AG08395 (cell line): ENCODE data around the gene KCTD16.

Experiments
- DNase-seq: peaks from one replicate; pipeline ENCODE4 v3.0.0; 2012; ENCODE audit warnings: mixed read lengths, low spot score

The KCTD16 gene

GRCh38 chr5:144166696-144167095 is 4.0 kb upstream of the KCTD16 start:
- DNase-seq = no peak

GRCh38 chr5:144167998-144168397 is 2.7 kb upstream of the KCTD16 start:
- no peak for DNase-seq

GRCh38 chr5:144169904-144170275 is 783 bp upstream of the KCTD16 start:
- DNase-seq = no peak

GRCh38 chr5:144173766-144174165 is 3.1 kb downstream of the KCTD16 start:
- no peak for DNase-seq

GRCh38 chr5:144177548-144177947 is 6.9 kb downstream of the KCTD16 start:
- DNase-seq = no peak

- no peak for DNase-seq
These were observed 8.6 kb downstream of the KCTD16 start for GRCh38 chr5:144179226-144179625.

- peak; percentile 37 for DNase-seq
These were observed 12.7 kb downstream of the KCTD16 start for GRCh38 chr5:144183254-144183889.

- peak; percentile 83 for DNase-seq
These were observed 17.1 kb downstream of the KCTD16 start for GRCh38 chr5:144187699-144188294.

- no peak for DNase-seq
These were observed 19.2 kb downstream of the KCTD16 start for GRCh38 chr5:144189800-144190429.

- no peak for DNase-seq
These were observed 20.9 kb downstream of the KCTD16 start for GRCh38 chr5:144191531-144191930.

- peak; percentile 53 for DNase-seq
These were observed 21.3 kb downstream of the KCTD16 start for GRCh38 chr5:144191998-144192397.

- no peak for DNase-seq
These were observed 22.0 kb downstream of the KCTD16 start for GRCh38 chr5:144192661-144193060.

GRCh38 chr5:144194144-144194543 is 23.5 kb downstream of the KCTD16 start:
- no peak for DNase-seq

GRCh38 chr5:144195448-144195847 is 24.8 kb downstream of the KCTD16 start:
- DNase-seq = no peak

- DNase-seq = no peak
These were observed 25.9 kb downstream of the KCTD16 start for GRCh38 chr5:144196612-144197011.

- peak; percentile 7 for DNase-seq
These were observed 27.7 kb downstream of the KCTD16 start for GRCh38 chr5:144198386-144198785.

GRCh38 chr5:144201588-144201987 is 30.9 kb downstream of the KCTD16 start:
- DNase-seq = no peak

GRCh38 chr5:144202072-144202471 is 31.4 kb downstream of the KCTD16 start:
- DNase-seq = no peak

- DNase-seq = no peak
These were observed 32.1 kb downstream of the KCTD16 start for GRCh38 chr5:144202726-144203125.

GRCh38 chr5:144203750-144204596 is 33.3 kb downstream of the KCTD16 start:
- DNase-seq = peak; percentile 51

- DNase-seq = peak; percentile 47
These were observed 34.5 kb downstream of the KCTD16 start for GRCh38 chr5:144205141-144205551.

GRCh38 chr5:144206141-144206540 is 35.5 kb downstream of the KCTD16 start:
- DNase-seq = no peak
